Panc1 (cell line): Measurements from ENCODE around the gene LNX1. TPM values are rescaled to one million over a fixed set of nuclear protein-coding genes. Genes with fewer than 3 reads are reported as not detected.

Experiments
- ATAC-seq: fragments of 200-7000 bp; cut with Tn5 transposase; 2 replicates; pipeline ENCODE4 v1.9.1; 2020; ENCODE audit warnings: mild to moderate bottlenecking, moderate library complexity
- BruUV-seq: library from RNA; stranded (reverse); fragments of 400-500 nt; replicated peaks from 2 replicates; lab custom pipeline; 2021; lab: Mats Ljungman, UMichigan
- CTCF ChIA-PET: fragments of 300-600 bp; sonication (Branson Sonifier 250); formaldehyde crosslinking; loops from one replicate; lab custom pipeline; 2022; ENCODE audit warnings: antibody characterized with exemption; lab: Charles Lee
- POLR2A ChIA-PET: fragments of 300-600 bp; sonication (Branson Sonifier 250); formaldehyde crosslinking; loops from one replicate; lab custom pipeline; 2022; ENCODE audit warnings: antibody characterized with exemption; lab: Charles Lee
- DNase-seq: peaks from one replicate; pipeline ENCODE4 v3.0.0-alpha.2; 2010; ENCODE audit warnings: low read depth, low spot score
- H3K27ac ChIP-seq: 2 replicates; pipeline ENCODE4 v1.5.1; 2011; ENCODE audit warnings: mild to moderate bottlenecking, low read length, inconsistent platforms
- H3K27me3 ChIP-seq: fragments of 200-500 bp; sonication (Bioruptor generic); 2 replicates; pipeline ENCODE4 v1.6.0; 2014; ENCODE audit warnings: low read length, inconsistent platforms; ENCODE audit not compliant: control insufficient read depth, insufficient read depth
- H3K36me3 ChIP-seq: fragments of 200-500 bp; sonication (Bioruptor generic); 2 replicates; pipeline ENCODE4 v1.5.1; 2014; ENCODE audit warnings: inconsistent platforms, mild to moderate bottlenecking, low read length, moderate library complexity; ENCODE audit not compliant: control insufficient read depth, insufficient read depth
- H3K4me1 ChIP-seq: 2 replicates; pipeline ENCODE4 v1.5.1; 2011; ENCODE audit warnings: inconsistent platforms, mild to moderate bottlenecking, low read length, moderate library complexity; ENCODE audit not compliant: control insufficient read depth, insufficient read depth
- H3K4me3 ChIP-seq, 2 experiments: 2 replicates each; pipeline ENCODE4 v1.5.1; 2011 to 2012; ENCODE audit warnings: low read depth in 2 of 2, low read length in 2 of 2, mild to moderate bottlenecking in 2 of 2, inconsistent platforms in 1 of 2, moderate library complexity in 1 of 2
- H3K9me3 ChIP-seq: fragments of 200-500 bp; sonication (Bioruptor generic); 2 replicates; pipeline ENCODE4 v1.5.1; 2014; ENCODE audit warnings: low read depth, mild to moderate bottlenecking, inconsistent platforms, low read length, moderate library complexity; ENCODE audit not compliant: control insufficient read depth, insufficient read depth
- CTCF ChIP-seq: fragments of 450-650 bp; IDR thresholded peaks from 2 replicates; pipeline ENCODE4 v1.5.1; 2017; ENCODE audit warnings: mild to moderate bottlenecking
- POLR2AphosphoS5 ChIP-seq: IDR thresholded peaks from 2 replicates; pipeline ENCODE4 v1.6.1; 2012; ENCODE audit warnings: mild to moderate bottlenecking, low read depth, low read length, moderate library complexity
- REST ChIP-seq, 2 experiments: IDR thresholded peaks; 2 replicates each; pipeline ENCODE4 v1.6.1; 2011 to 2012; ENCODE audit warnings: low read depth in 2 of 2, control low read depth in 1 of 2, low read length in 1 of 2, mild to moderate bottlenecking in 1 of 2, moderate library complexity in 1 of 2; ENCODE audit not compliant: insufficient read depth in 1 of 2
- SIN3A ChIP-seq: IDR thresholded peaks from 2 replicates; pipeline ENCODE4 v1.6.1; 2012; ENCODE audit warnings: low read depth, mild to moderate bottlenecking, low read length, moderate library complexity, borderline replicate concordance; ENCODE audit not compliant: insufficient read depth
- TCF7L2 ChIP-seq: IDR thresholded peaks from 2 replicates; pipeline ENCODE4 v1.6.1; 2011; ENCODE audit warnings: mild to moderate bottlenecking, low read depth, low read length, inconsistent platforms
- in situ Hi-C: cut with HindIII; loops from 2 replicates; pipeline ENCODE4 v1.10.0; 2016; ENCODE audit warnings: low sequenced_read_pairs, low pct_unique_long_range_greater_than_20kb
- intact Hi-C: fragments of 100-400 bp; cut with micrococcal nuclease; formaldehyde crosslinking; loops from one replicate; pipeline ENCODE4 v1.10.0; 2022; ENCODE audit not compliant: unreplicated experiment
- total RNA-seq: library from RNA; stranded (reverse); gene quantifications from one replicate; pipeline ENCODE4 v1.2.1, GENCODE V29; 2021; ENCODE audit not compliant: unreplicated experiment

Gene LNX1
- total RNA-seq, 1 experiment from 2014 or later: 0.18 TPM

GRCh38 chr4:53552711-53553110 lies 38.6 kb downstream of the LNX1 start:
- TF ChIP-seq POLR2AphosphoS5 (no peak), TCF7L2 (no peak), CTCF (no peak), REST (IDR thresholded peaks at IDR 0.05; ENCODE audit: insufficient read depth in 1 of 2, low read depth in 2 of 2, low read length in 1 of 2) (no peak)
- POLR2A ChIA-PET: no interaction called here
- no peaks in the 10 kb centered on the region for H3K36me3 ChIP-seq
- H3K9me3 ChIP-seq: no peaks in the 10 kb centered on the region
- intact Hi-C loops (no loop called here), in situ Hi-C loops (no loop called here)
- no peaks in the 10 kb centered on the region for H3K27me3 ChIP-seq
- no peaks in the 10 kb centered on the region for H3K4me1 ChIP-seq
- no TSS peak for BruUV-seq
- H3K4me3 ChIP-seq: no peak overlapping the region
- no peak for ATAC-seq
- CTCF ChIA-PET: no interaction called here
- DNase-seq: no peak
- no peak overlapping the region for H3K27ac ChIP-seq

GRCh38 chr4:53551958-53552357 lies 39.3 kb downstream of the LNX1 start:
- no TSS peak for BruUV-seq

More at GRCh38 chr4:53551958-53552357, 39.3 kb downstream of the LNX1 start:
- Histone ChIP-seq H3K27me3 (no peaks in the 10 kb centered on the region), H3K4me1 (no peaks in the 10 kb centered on the region), H3K4me3 (no peak overlapping the region), H3K36me3 (no peaks in the 10 kb centered on the region), H3K9me3 (no peaks in the 10 kb centered on the region), H3K27ac (no peak overlapping the region)
- intact Hi-C loops: no loop called here
- ChIA-PET CTCF (no interaction called here), POLR2A (no interaction called here)
- TF ChIP-seq SIN3A (no peak), CTCF (no peak), REST (IDR thresholded peaks at IDR 0.05; ENCODE audit: insufficient read depth in 1 of 2, low read depth in 2 of 2, low read length in 1 of 2) (no peak), POLR2AphosphoS5 (no peak), TCF7L2 (no peak)
- in situ Hi-C loops: no loop called here
- ATAC-seq: no peak
- no peak for DNase-seq
